ENCODE results near the gene NES. TPM values are rescaled to one million over a fixed set of nuclear protein-coding genes. Genes with fewer than 3 reads are reported as not detected.

The NES gene
- total RNA-seq, 2 donors from 2014 or later, result 5.3 to 8.1 TPM

DNA sequence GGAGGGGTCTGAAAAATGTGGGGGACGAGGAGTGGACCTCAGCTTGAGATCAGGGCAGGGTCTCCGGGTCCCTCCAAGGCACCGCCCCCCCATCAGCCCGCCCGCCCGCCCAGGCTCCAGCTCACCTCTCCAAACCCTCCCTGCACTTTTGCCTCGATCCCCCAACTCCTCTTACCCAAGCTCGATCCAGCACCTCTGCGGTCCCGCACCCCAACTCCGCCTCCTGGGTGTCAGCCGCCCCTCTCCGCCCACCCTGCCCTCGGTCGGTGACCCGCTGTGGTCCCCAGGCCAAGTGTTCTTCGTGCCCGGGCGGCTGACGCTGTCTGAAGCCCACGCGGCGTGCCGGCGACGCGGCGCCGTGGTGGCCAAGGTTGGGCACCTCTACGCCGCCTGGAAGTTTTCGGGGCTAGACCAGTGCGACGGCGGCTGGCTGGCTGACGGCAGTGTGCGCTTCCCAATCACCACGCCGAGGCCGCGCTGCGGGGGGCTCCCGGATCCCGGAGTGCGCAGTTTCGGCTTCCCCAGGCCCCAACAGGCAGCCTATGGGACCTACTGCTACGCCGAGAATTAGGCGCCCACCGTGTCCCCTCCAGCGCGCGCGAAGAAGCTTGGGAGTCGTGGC, 52.3 kb downstream of the NES start:
- intact Hi-C loops (cut with DNase I), result loop anchor here (10.0 kb wide), 1 partner anchor 240 kb away; the partner anchor contains the start of gene NTRK1
- TF ChIP-seq CTCF (IDR thresholded peaks at IDR 0.05), result no peak
- peak overlapping the region in 1 of 2 donors; percentile 7 for H3K9ac ChIP-seq (ENCODE audit: low read depth in 2 of 2, low read length in 2 of 2)
- H3K27ac ChIP-seq, result no peak overlapping the region
- peaks cover 42% of the 10 kb centered on the region for H3K27me3 ChIP-seq
- peaks cover 21% of the 10 kb centered on the region for H3K4me1 ChIP-seq
- no peaks in the 10 kb centered on the region for H3K9me3 ChIP-seq
- no peaks in the 10 kb centered on the region for H3K36me3 ChIP-seq
- peak overlapping the region; percentile 23 for H3K4me3 ChIP-seq
- DNase-seq, result no peak

DNA sequence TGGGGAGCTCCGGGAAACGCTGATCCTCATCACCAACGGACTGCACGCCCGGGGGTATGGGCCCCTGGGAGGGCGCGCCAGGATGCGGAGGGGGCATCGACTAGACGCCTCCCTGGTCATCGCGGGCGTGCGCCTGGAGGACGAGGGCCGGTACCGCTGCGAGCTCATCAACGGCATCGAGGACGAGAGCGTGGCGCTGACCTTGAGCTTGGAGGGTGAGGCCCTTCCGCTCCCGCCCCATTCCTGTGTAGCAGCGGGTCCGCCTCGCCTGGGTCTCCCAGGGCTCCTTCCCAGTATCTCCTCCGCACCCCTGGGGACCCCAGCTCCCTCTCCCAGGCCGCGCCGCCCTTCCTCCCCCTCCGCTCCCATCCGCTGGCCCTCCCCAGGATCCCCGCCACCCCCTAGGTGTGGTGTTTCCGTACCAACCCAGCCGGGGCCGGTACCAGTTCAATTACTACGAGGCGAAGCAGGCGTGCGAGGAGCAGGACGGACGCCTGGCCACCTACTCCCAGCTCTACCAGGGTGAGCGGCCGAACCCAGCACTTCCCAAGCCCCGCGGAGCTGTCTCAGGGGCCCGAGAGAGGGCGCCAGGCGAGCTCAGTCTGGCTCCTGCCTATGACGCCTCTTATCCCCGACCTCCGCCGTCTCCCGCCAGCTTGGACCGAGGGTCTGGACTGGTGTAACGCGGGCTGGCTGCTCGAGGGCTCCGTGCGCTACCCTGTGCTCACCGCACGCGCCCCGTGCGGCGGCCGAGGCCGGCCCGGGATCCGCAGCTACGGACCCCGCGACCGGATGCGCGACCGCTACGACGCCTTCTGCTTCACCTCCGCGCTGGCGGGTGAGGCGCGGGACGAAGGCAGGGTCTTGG, 53.0 kb downstream of the NES start:
- intact Hi-C loops (cut with DNase I), result loop anchor here (10.0 kb wide), 1 partner anchor 241 kb away; the partner anchor contains the start of gene NTRK1
- Histone ChIP-seq H3K36me3 (no peaks in the 10 kb centered on the region), H3K27me3 (peaks cover 42% of the 10 kb centered on the region), H3K9me3 (no peaks in the 10 kb centered on the region), H3K27ac (no peak overlapping the region), H3K9ac (ENCODE audit: low read depth in 2 of 2, low read length in 2 of 2) (peak overlapping the region in 1 of 2 donors; percentile 12), H3K4me1 (peaks cover 21% of the 10 kb centered on the region), H3K4me3 (peak overlapping the region; percentile 23)
- TF ChIP-seq CTCF (IDR thresholded peaks at IDR 0.05), result peak; percentile 14
- peak; percentile 35 for DNase-seq

- no peak overlapping the region for H3K4me3 ChIP-seq
- no peak for TF ChIP-seq CTCF (IDR thresholded peaks at IDR 0.05)
- intact Hi-C loops (cut with DNase I), result loop anchor here (10.0 kb wide), 1 partner anchor 242 kb away; the partner anchor contains the start of gene NTRK1
- DNase-seq, result no peak
- no peak overlapping the region for H3K27ac ChIP-seq
- H3K27me3 ChIP-seq, result peaks cover 42% of the 10 kb centered on the region
- no peak overlapping the region for H3K9ac ChIP-seq (ENCODE audit: low read depth in 2 of 2, low read length in 2 of 2)
- H3K9me3 ChIP-seq, result no peaks in the 10 kb centered on the region
- H3K36me3 ChIP-seq, result no peaks in the 10 kb centered on the region
- H3K4me1 ChIP-seq, result peaks cover 21% of the 10 kb centered on the region
Measured at GRCh38 chr1:156622581-156623297, 54.5 kb downstream of the NES start.

DNA sequence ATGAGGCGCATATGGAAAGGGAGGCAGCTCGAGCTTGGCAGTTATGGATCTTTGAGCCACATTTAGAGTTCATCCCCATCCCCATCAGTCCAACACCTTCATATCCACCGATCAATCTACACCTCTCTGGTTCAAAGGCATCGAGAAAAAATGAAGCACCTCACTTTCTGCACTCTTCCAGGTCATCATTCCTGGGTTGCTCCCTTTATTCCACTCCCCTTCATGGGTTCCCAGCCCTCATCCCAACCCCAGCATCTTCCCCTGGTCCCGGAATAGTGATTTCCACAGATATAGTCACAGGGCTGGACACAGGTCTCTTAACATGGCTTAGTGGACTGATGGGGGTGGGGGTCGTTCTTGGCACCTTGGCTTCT, 57.6 kb downstream of the NES start:
- Histone ChIP-seq H3K4me1 (peaks cover 8% of the 10 kb centered on the region), H3K4me3 (no peak overlapping the region), H3K27ac (no peak overlapping the region), H3K27me3 (peaks cover 28% of the 10 kb centered on the region), H3K9me3 (no peaks in the 10 kb centered on the region), H3K9ac (ENCODE audit: low read depth in 2 of 2, low read length in 2 of 2) (no peak overlapping the region), H3K36me3 (no peaks in the 10 kb centered on the region)
- intact Hi-C loops (cut with DNase I), result no loop called here
- no peak for DNase-seq
- no peak for TF ChIP-seq CTCF (IDR thresholded peaks at IDR 0.05)

DNA sequence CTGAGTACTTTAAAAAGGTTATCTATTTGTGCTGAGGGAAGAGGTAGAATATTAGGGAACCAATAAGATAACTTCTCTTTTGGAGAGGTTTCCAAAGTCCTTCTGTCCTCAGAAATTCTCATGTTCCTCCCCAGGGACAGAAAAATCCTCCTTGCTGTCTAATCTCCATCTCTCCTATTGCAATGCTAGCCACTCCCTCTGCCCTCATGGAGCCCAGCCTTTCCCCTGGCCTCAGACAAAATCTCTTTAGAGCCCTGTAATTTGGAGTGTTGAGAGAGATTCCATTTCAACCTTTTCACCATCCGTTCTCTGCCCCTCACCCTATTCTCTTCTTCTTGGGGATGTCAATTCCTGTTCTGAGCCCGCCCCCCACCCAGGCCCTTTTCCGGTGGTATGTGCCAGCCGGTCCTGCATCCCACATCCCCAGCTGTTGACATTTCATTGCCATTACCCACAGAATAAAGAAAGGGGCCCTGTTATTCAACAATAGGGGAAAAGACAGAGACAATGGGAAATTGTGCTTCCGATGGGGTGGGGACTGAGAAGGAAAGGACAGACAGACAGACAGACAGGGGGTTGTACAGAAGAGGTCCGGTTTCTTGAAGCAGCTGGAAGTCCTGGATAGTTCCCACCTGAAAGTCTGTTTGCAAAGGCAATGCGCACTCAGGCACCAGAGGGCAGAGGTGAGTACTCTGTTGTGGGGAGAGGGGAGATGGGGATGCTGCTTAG, 58.2 kb downstream of the NES start, which contains the start of gene HAPLN2:
TSS of gene HAPLN2 (plus strand) at position 563 of the 729 bp plus-strand sequence. CDS start 4,076 bp downstream, outside the sequence.
- no peak within 1 kb of the TSS for H3K9ac ChIP-seq (ENCODE audit: low read depth in 2 of 2, low read length in 2 of 2)
- no peak within 1 kb of the TSS for H3K4me3 ChIP-seq
- H3K27ac ChIP-seq, result no peak within 1 kb of the TSS
- H3K9me3 ChIP-seq, result no peaks in the 10 kb centered on the region
- intact Hi-C loops (cut with DNase I), result no loop called here
- DNase-seq, result no peak
- H3K36me3 ChIP-seq, result no peaks in the 10 kb centered on the region
- no peak for TF ChIP-seq CTCF (IDR thresholded peaks at IDR 0.05)
- peaks cover 23% of the 10 kb centered on the region for H3K27me3 ChIP-seq
- peaks cover 2% of the 10 kb centered on the region for H3K4me1 ChIP-seq
